Thymus (tissue), 11 donors: ENCODE measurements around the gene LTV1. TPM values are rescaled to one million over a fixed set of nuclear protein-coding genes. Genes with fewer than 3 reads are reported as not detected.
A peak's percentile ranks its signal among the peaks of the same experiment; 100 is the strongest.
"Not testable (repeated sequence)": the region's sequence is repeated elsewhere in the genome, so short reads cannot be mapped to it uniquely, and the experiment has no call there.

Experiments used
- DNase-seq, 9 donors: peaks; one replicate each; pipeline ENCODE4 v3.0.0-alpha.2; 2013; ENCODE audit warnings: low spot score in 9 of 9, low read depth in 6 of 9, missing footprints in 1 of 9
- H3K27ac ChIP-seq, 2 donors: one replicate each; pipeline ENCODE4 v1.5.1; 2013; ENCODE audit warnings: control low read depth in 1 of 2, low read depth in 1 of 2, low read length in 1 of 2, mild to moderate bottlenecking in 1 of 2, moderate library complexity in 1 of 2
- H3K27me3 ChIP-seq, 2 donors: one replicate each; pipeline ENCODE4 v1.5.1; 2013; ENCODE audit warnings: low read length in 1 of 2; ENCODE audit not compliant: control insufficient read depth in 2 of 2, insufficient read depth in 1 of 2
- H3K36me3 ChIP-seq, 2 donors: one replicate each; pipeline ENCODE4 v1.5.1; 2013; ENCODE audit warnings: low read length in 1 of 2, mild to moderate bottlenecking in 1 of 2, moderate library complexity in 1 of 2; ENCODE audit not compliant: control insufficient read depth in 2 of 2, insufficient read depth in 2 of 2
- H3K4me1 ChIP-seq, 2 donors: one replicate each; pipeline ENCODE4 v1.5.1; 2013; ENCODE audit warnings: low read length in 2 of 2; ENCODE audit not compliant: control insufficient read depth in 2 of 2, insufficient read depth in 2 of 2
- H3K4me3 ChIP-seq, 2 donors: one replicate each; pipeline ENCODE4 v1.5.1; 2013; ENCODE audit warnings: low read length in 2 of 2, control low read depth in 1 of 2, mild to moderate bottlenecking in 1 of 2
- H3K9me3 ChIP-seq, 2 donors: one replicate each; pipeline ENCODE4 v1.5.1; 2013; ENCODE audit warnings: low read length in 1 of 2, mild to moderate bottlenecking in 1 of 2; ENCODE audit not compliant: control insufficient read depth in 2 of 2, insufficient read depth in 1 of 2
- WGBS: extraction: QIAGEN DNeasy Blood & Tissue Kit; methylation state at CpG from one replicate; pipeline ENCODE4 v1.1.7; 2013; 5-methylcytosine and 5-hydroxymethylcytosine counted together
- polyA plus RNA-seq: library from polyadenylated mRNA; stranded (reverse); fragments of 200-250 nt; gene quantifications from one replicate; pipeline ENCODE4 v1.2.3, GENCODE V29; 2013
- total RNA-seq: library from RNA; stranded (reverse); fragments of 120-200 nt; gene quantifications from one replicate; pipeline ENCODE4 v1.2.4, GENCODE V29; 2013
- donor health status: healthy.

The LTV1 gene
- total and polyA plus RNA-seq, 2 donors: 22.4 to 31.5 TPM

DNA sequence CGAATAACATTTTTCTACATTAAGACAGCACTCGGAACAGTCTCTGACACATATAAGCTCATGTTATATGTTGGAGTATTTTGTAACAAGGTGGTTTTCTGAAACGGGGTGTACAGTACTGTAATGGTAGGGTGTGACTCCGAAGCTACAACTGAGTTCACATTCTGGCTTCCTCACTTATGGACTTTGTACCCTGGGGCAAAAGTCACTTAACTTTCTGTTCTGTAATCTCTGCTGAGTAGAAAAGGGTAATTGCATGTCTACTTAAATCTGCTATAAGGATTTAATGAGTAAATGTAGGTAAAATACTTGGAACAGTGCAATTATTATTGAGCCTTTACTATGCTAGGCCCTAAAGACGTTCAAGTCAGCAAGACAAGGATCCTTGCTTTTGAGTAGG, 4.7 kb upstream of the LTV1 start:
- H3K4me3 ChIP-seq: no peak overlapping the region
- no peaks in the 10 kb centered on the region for H3K9me3 ChIP-seq
- H3K36me3 ChIP-seq: no peaks in the 10 kb centered on the region
- WGBS: 96% methylated on average over 5 of the region's 5 CpGs
- H3K4me1 ChIP-seq: peaks cover 4% of the 10 kb centered on the region in 2 donors
- H3K27me3 ChIP-seq: no peaks in the 10 kb centered on the region
- no peak overlapping the region for H3K27ac ChIP-seq
- no peak for DNase-seq

GRCh38 chr6:143839196-143839595, 3.9 kb upstream of the LTV1 start:
- H3K27me3 ChIP-seq: no peaks in the 10 kb centered on the region
- no peaks in the 10 kb centered on the region for H3K36me3 ChIP-seq
- H3K4me1 ChIP-seq: peaks cover 8% of the 10 kb centered on the region in 2 donors
- 94% methylated on average over 4 of the region's 4 CpGs for WGBS
- H3K4me3 ChIP-seq: no peak overlapping the region
- DNase-seq: no peak
- H3K9me3 ChIP-seq: no peaks in the 10 kb centered on the region
- H3K27ac ChIP-seq: no peak overlapping the region

DNA sequence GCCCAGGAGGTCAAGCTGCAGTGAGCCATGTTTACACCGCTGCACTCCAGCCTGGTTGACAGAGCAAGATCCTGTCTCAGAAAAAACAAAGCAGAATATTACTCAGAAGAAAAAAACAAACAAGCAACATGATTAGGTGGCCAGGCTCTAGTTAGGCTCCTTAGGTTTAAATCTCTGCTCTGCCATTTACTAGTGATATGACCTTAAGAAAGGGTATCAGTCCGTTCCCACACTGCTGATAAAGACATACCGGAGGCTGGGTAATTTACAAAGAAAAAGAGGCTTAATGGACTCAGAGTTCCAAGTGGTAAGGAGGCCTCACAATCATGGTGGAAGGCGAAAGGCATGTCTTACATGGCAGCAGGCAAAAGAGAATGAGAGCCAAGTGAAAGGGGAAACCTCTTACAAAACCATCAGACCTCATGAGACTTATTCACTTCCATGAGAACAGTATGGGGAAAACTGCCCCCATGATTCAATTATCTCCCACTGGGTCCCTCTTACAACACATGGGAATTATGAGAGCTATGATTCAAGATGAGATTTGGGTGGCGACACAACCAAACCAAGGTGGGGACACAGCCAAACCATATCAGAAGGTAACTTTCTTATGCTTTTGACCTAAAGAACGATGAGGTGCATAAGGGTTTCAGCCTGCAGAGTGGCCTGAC, 2.4 kb upstream of the LTV1 start:
- 98% methylated on average over 6 of the region's 6 CpGs for WGBS
- no peak overlapping the region for H3K27ac ChIP-seq
- no peaks in the 10 kb centered on the region for H3K27me3 ChIP-seq
- H3K36me3 ChIP-seq: peaks cover 5 to 10% of the 10 kb centered on the region in 2 donors
- H3K4me3 ChIP-seq: no peak overlapping the region
- DNase-seq: no peak
- peaks cover 9 to 12% of the 10 kb centered on the region in 2 donors for H3K4me1 ChIP-seq
- no peaks in the 10 kb centered on the region for H3K9me3 ChIP-seq

- peak overlapping the region; percentile 77 to 100 for H3K4me3 ChIP-seq
- DNase-seq: peak in 1 of 9 donors; percentile 2
- peaks cover 13 to 27% of the 10 kb centered on the region in 2 donors for H3K36me3 ChIP-seq
- 65% methylated on average over 7 of the region's 7 CpGs for WGBS
- H3K27ac ChIP-seq: peak overlapping the region; percentile 87 to 95
- no peaks in the 10 kb centered on the region for H3K27me3 ChIP-seq
- no peaks in the 10 kb centered on the region for H3K9me3 ChIP-seq
- H3K4me1 ChIP-seq: peaks cover 9 to 12% of the 10 kb centered on the region in 2 donors
These were observed 657 bp upstream of the LTV1 start for GRCh38 chr6:143842461-143842901.

GRCh38 chr6:143843677-143843999, 500 bp downstream of the LTV1 start:
- WGBS: under 1% methylated on average over 9 of the region's 9 CpGs
- Histone ChIP-seq H3K27ac (peak overlapping the region; percentile 81 to 87), H3K4me3 (peak overlapping the region; percentile 77 to 100), H3K27me3 (no peaks in the 10 kb centered on the region), H3K36me3 (peaks cover 18 to 35% of the 10 kb centered on the region in 2 donors), H3K4me1 (peaks cover 9 to 12% of the 10 kb centered on the region in 2 donors), H3K9me3 (no peaks in the 10 kb centered on the region)
- peak in 7 of 9 donors; percentile 8 to 64 (median 26) for DNase-seq

- peaks cover 9 to 12% of the 10 kb centered on the region in 2 donors for H3K4me1 ChIP-seq
- H3K36me3 ChIP-seq: peaks cover 18 to 39% of the 10 kb centered on the region in 2 donors
- peak overlapping the region; percentile 77 to 100 for H3K4me3 ChIP-seq
- peak overlapping the region in 1 of 2 donors; percentile 87 for H3K27ac ChIP-seq
- 18% methylated on average over 4 of the region's 4 CpGs for WGBS
- peak in 2 of 9 donors; percentile 4 for DNase-seq
- no peaks in the 10 kb centered on the region for H3K9me3 ChIP-seq
- H3K27me3 ChIP-seq: no peaks in the 10 kb centered on the region
These were observed 868 bp downstream of the LTV1 start for GRCh38 chr6:143844006-143844405.

GRCh38 chr6:143845033-143845432, 1.9 kb downstream of the LTV1 start:
- no peak overlapping the region for H3K27ac ChIP-seq
- H3K36me3 ChIP-seq: peaks cover 22 to 49% of the 10 kb centered on the region in 2 donors
- DNase-seq: no peak
- no peaks in the 10 kb centered on the region for H3K27me3 ChIP-seq
- no peak overlapping the region for H3K4me3 ChIP-seq
- H3K4me1 ChIP-seq: peaks cover 9 to 12% of the 10 kb centered on the region in 2 donors
- 97% methylated on average over 5 of the region's 5 CpGs for WGBS
- no peaks in the 10 kb centered on the region for H3K9me3 ChIP-seq

GRCh38 chr6:143851706-143852105, 8.6 kb downstream of the LTV1 start:
- H3K36me3 ChIP-seq: peaks cover 26 to 60% of the 10 kb centered on the region in 2 donors
- H3K27me3 ChIP-seq, H3K4me1 ChIP-seq, H3K27ac ChIP-seq, H3K4me3 ChIP-seq, H3K9me3 ChIP-seq, DNase-seq: not testable (repeated sequence)
- 98% methylated on average over 3 of the region's 3 CpGs for WGBS

DNA sequence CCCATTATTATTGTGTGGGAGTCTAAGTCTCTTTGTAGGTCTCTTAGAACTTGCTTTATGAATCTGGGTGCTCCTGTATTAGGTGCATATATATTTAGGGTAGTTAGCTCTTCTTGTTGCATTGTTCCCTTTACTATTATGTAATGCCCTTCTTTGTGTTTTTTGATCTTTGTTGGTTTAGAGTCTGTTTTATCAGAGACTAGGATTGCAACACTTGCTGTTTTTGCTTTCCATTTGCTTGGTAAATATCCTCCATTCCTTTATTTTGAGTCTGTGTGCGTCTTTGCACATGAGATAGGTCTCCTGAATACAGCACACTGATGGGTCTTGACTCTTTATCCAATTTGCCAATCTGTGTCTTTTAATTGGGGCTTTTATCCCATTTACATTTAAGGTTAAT, 11.9 kb downstream of the LTV1 start:
- DNase-seq, H3K27ac ChIP-seq, H3K4me1 ChIP-seq, H3K9me3 ChIP-seq, H3K27me3 ChIP-seq, H3K4me3 ChIP-seq: not testable (repeated sequence)
- H3K36me3 ChIP-seq: peaks cover 22 to 64% of the 10 kb centered on the region in 2 donors
- WGBS: 97% methylated on average over 1 of the region's 1 CpG
